HepG2 (cell line): ENCODE data around the gene EPB41. TPM values are rescaled to one million over a fixed set of nuclear protein-coding genes. Genes with fewer than 3 reads are reported as not detected.

Experiments
- ATAC-seq: fragments of 200-7000 bp; cut with Tn5 transposase; 3 replicates; pipeline ENCODE4 v1.9.1; 2020; ENCODE audit warnings: mild to moderate bottlenecking, moderate library complexity
- BruUV-seq: library from RNA; stranded (reverse); fragments of 400-500 nt; replicated peaks from 2 replicates; lab custom pipeline; 2021; lab: Mats Ljungman, UMichigan
- CTCF ChIA-PET: fragments of 300-600 bp; formaldehyde crosslinking; extraction: SDS; loops from one replicate; lab custom pipeline; 2021; ENCODE audit warnings: low total read pairs, inconsistent platforms, low intra/inter-chr PET ratio; lab: Yijun Ruan, JAX
- POLR2A ChIA-PET: fragments of 350-600 bp; sonication (Branson Sonifier 250); formaldehyde crosslinking; loops from one replicate; lab custom pipeline; 2020; ENCODE audit warnings: antibody characterized with exemption, inconsistent platforms; lab: Yijun Ruan, JAX
- DNase-seq: peaks from one replicate; pipeline ENCODE4 v3.0.0-alpha.2; 2015; ENCODE audit warnings: low spot score
- FAIRE-seq: peaks from 3 replicates; lab custom pipeline; 2011; peaks lifted over from hg19 to GRCh38; lab: Jason Lieb, UNC
- H2AFZ ChIP-seq: one replicate; pipeline ENCODE4 v1.6.1; 2011; ENCODE audit warnings: low read length, inconsistent platforms
- H3K27ac ChIP-seq: fragments of 300-600 bp; 3 replicates; pipeline ENCODE4 v1.8.0; 2011; ENCODE audit warnings: mixed run types, mild to moderate bottlenecking, mixed read lengths, low read length, inconsistent platforms; ENCODE audit not compliant: insufficient read depth; ENCODE audit errors: extremely low read length
- H3K27me3 ChIP-seq, 2 experiments: fragments of 200-600 bp in 1 of 2; 2 replicates in 1 of 2; 3 replicates in 1 of 2; pipeline versions ENCODE4 v1.6.0 to v1.8.0; 2011; ENCODE audit warnings: low read length in 2 of 2, mild to moderate bottlenecking in 2 of 2, moderate library complexity in 2 of 2, inconsistent platforms in 1 of 2; ENCODE audit not compliant: insufficient read depth in 2 of 2, control insufficient read depth in 1 of 2
- H3K36me3 ChIP-seq, 2 experiments: fragments of 200-600 bp in 1 of 2; replicated peaks in 1 of 2; 2 replicates in 1 of 2; 3 replicates in 1 of 2; pipeline versions ENCODE4 v1.5.1 to v1.8.0; 2011; ENCODE audit warnings: low read length in 2 of 2, inconsistent platforms in 1 of 2; ENCODE audit not compliant: insufficient read depth in 2 of 2, control insufficient read depth in 1 of 2
- H3K4me1 ChIP-seq: 2 replicates; pipeline ENCODE4 v1.5.1; 2012; ENCODE audit warnings: low read length, inconsistent platforms; ENCODE audit not compliant: insufficient read depth
- H3K4me2 ChIP-seq: 2 replicates; pipeline ENCODE4 v1.6.0; 2011; ENCODE audit warnings: low read depth, low read length, inconsistent platforms
- H3K4me3 ChIP-seq, 3 experiments: fragments of 200-600 bp in 1 of 3; sonication (generic), shearing (Covaris generic) in 1 of 3; replicated peaks in 1 of 3; 2 replicates each; pipeline ENCODE4 v1.5.1; 2011 to 2016; ENCODE audit warnings: low read length in 3 of 3, inconsistent platforms in 2 of 3, low read depth in 2 of 3, mild to moderate bottlenecking in 2 of 3, control low read depth in 1 of 3, mixed read lengths in 1 of 3; ENCODE audit not compliant: insufficient read depth in 1 of 3
- H3K79me2 ChIP-seq: one replicate; pipeline ENCODE4 v1.6.1; 2011; ENCODE audit warnings: low read length, inconsistent platforms; ENCODE audit not compliant: insufficient read depth
- H3K9ac ChIP-seq: 2 replicates; pipeline ENCODE4 v1.6.0; 2011; ENCODE audit warnings: mild to moderate bottlenecking, low read depth, low read length, inconsistent platforms; ENCODE audit not compliant: insufficient read depth
- H3K9me3 ChIP-seq: 2 replicates; pipeline ENCODE4 v1.5.1; 2012; ENCODE audit warnings: mild to moderate bottlenecking, low read length
- H4K20me1 ChIP-seq: 2 replicates; pipeline ENCODE4 v1.6.0; 2011; ENCODE audit warnings: inconsistent platforms, mild to moderate bottlenecking, low read length, moderate library complexity; ENCODE audit not compliant: insufficient read depth
- AHDC1 ChIP-seq: sonication (generic); formaldehyde crosslinking; IDR thresholded peaks from 2 replicates; pipeline ENCODE4 v1.5.1; 2020; ENCODE audit warnings: mild to moderate bottlenecking, missing genetic modification reagents, borderline replicate concordance
- HMGXB4 ChIP-seq, 2 experiments: sonication (generic) in 1 of 2; formaldehyde crosslinking in 1 of 2; IDR thresholded peaks; 2 replicates each; pipeline versions ENCODE4 v1.4.0 to v1.6.1; 2018 to 2020; ENCODE audit warnings: missing genetic modification reagents in 2 of 2, borderline replicate concordance in 1 of 2, low read depth in 1 of 2, mild to moderate bottlenecking in 1 of 2, missing biosample characterization in 1 of 2
- HNF4G ChIP-seq, 2 experiments: sonication (generic) in 1 of 2; formaldehyde crosslinking in 1 of 2; IDR thresholded peaks; 2 replicates each; pipeline versions ENCODE4 v1.4.0 to v1.6.1; 2011 to 2020; ENCODE audit warnings: borderline replicate concordance in 2 of 2, low read depth in 2 of 2, mild to moderate bottlenecking in 2 of 2, low read length in 1 of 2, missing genetic modification reagents in 1 of 2, moderate library complexity in 1 of 2
- MED8 ChIP-seq: sonication (generic); formaldehyde crosslinking; IDR thresholded peaks from 2 replicates; pipeline ENCODE4 v1.8.1; 2023; ENCODE audit warnings: mild to moderate bottlenecking, missing genetic modification reagents; ENCODE audit not compliant: insufficient replicate concordance
- NAIF1 ChIP-seq: sonication (generic); formaldehyde crosslinking; IDR thresholded peaks from 2 replicates; pipeline ENCODE4 v1.5.0; 2020; ENCODE audit warnings: mild to moderate bottlenecking, missing genetic modification reagents, borderline replicate concordance
- ZNF556 ChIP-seq: sonication (generic); formaldehyde crosslinking; IDR thresholded peaks from 2 replicates; pipeline ENCODE4 v1.4.0; 2020; ENCODE audit warnings: mild to moderate bottlenecking, missing genetic modification reagents, borderline replicate concordance
- WGBS: methylation state at CpG from one replicate; pipeline ENCODE4 v1.1.6; 2017; ENCODE audit warnings: low lambda C conversion rate; 5-methylcytosine and 5-hydroxymethylcytosine counted together
- in situ Hi-C: cut with HindIII; loops from 2 replicates; pipeline ENCODE4 v1.10.0; 2017; ENCODE audit warnings: low pct_unique_long_range_greater_than_20kb; ENCODE audit not compliant: extremely low pct_ligation_motif_present
- intact Hi-C: fragments of 100-400 bp; cut with micrococcal nuclease; formaldehyde crosslinking; loops from one replicate; pipeline ENCODE4 v1.10.0; 2022; ENCODE audit not compliant: unreplicated experiment
- polyA plus RNA-seq, 8 experiments: library from polyadenylated mRNA; depleted of rRNA in 3 of 8; stranded (reverse) in 7 of 8; unstranded in 1 of 8; fragments of >200 nt; fragmentation: Illumina TruSeq in 4 of 8; extraction: Trizol in 4 of 8; gene quantifications; 2 replicates each; pipeline versions ENCODE4 v1.2.1 to v1.2.3, GENCODE V29; 2011 to 2016; ENCODE audit warnings: low read depth in 4 of 8, missing spikeins in 1 of 8, mixed read lengths in 1 of 8; ENCODE audit not compliant: insufficient read depth in 1 of 8
- total RNA-seq, 5 experiments: library from RNA; depleted of rRNA; stranded (reverse); fragments of >200 nt; fragmentation: Illumina TruSeq; extraction: Trizol; gene quantifications; 2 replicates each; pipeline ENCODE4 v1.2.3, GENCODE V29; 2016; ENCODE audit warnings: low read depth in 1 of 5
- TF ChIP-seq, protein P1 (sequence below): sonication (generic); formaldehyde crosslinking; IDR thresholded peaks from 2 replicates; pipeline ENCODE4 v1.8.0; 2022; ENCODE audit warnings: missing genetic modification reagents, low read depth, mild to moderate bottlenecking, borderline replicate concordance
- TF ChIP-seq, protein P2 (sequence below): sonication (generic); formaldehyde crosslinking; IDR thresholded peaks from 2 replicates; pipeline ENCODE4 v1.4.0; 2020; ENCODE audit warnings: missing genetic modification reagents, borderline replicate concordance

The EPB41 gene
- total and polyA plus RNA-seq, 2 of the 13 experiments (the other 11 are each of a cell fraction or from before 2014, with no cell fraction given) = 34.5 to 46.7 TPM

GRCh38 chr1:28887835-28888682 lies 26.3 kb upstream of the EPB41 start:
- H4K20me1 ChIP-seq = no peaks in the 10 kb centered on the region; the same call in 1 of the 2 replicates
- H3K27ac ChIP-seq = peak overlapping the region; percentile 66
- H2AFZ ChIP-seq = no peak overlapping the region
- ATAC-seq (peak; percentile 47), FAIRE-seq (no peak), DNase-seq (no peak)
- no TSS peak for BruUV-seq
- 0 out of 5 replicates have a peak, but pooled peaks cover 0 to 3% of the 10 kb centered on the region in 2 experiments for H3K36me3 ChIP-seq
- H3K4me2 ChIP-seq = peak overlapping the region; percentile 83
- ChIA-PET CTCF (no interaction called here), POLR2A (interaction anchor here (1.0 to 1.5 kb wide), 4 partner anchors 9 to 151 kb away, joined by 4 to 13 read pairs (median 6); partner anchors contain the start of genes EPB41 and YTHDF2)
- 33% methylated on average over 23 of the region's 24 CpGs for whole genome bisulfite sequencing
- peaks cover 42% of the 10 kb centered on the region for H3K4me1 ChIP-seq
- intact Hi-C loops = loop anchor here (5.0 to 10.0 kb wide), 2 partner anchors 237 to 294 kb away; partner anchors contain the start of genes SRSF4 and TMEM200B
- in situ Hi-C loops = loop anchor here (10.0 kb wide), 2 partner anchors 97 to 237 kb away; partner anchors contain the start of gene TMEM200B
- no peaks in the 10 kb centered on the region; a peak in 1 of 5 replicates for H3K27me3 ChIP-seq
- peak overlapping the region; percentile 87 for H3K9ac ChIP-seq
- peak overlapping the region; percentile 97 to 100 (median 98) for H3K4me3 ChIP-seq
- no peaks in the 10 kb centered on the region for H3K9me3 ChIP-seq
- H3K79me2 ChIP-seq = peaks cover 13% of the 10 kb centered on the region
- TF ChIP-seq AHDC1 (CRISPR knock-in tag) (peak; percentile 52; the same call in 1 of the 2 replicates), HMGXB4 (CRISPR knock-in tag; IDR thresholded peaks at IDR 0.05; ENCODE audit: borderline replicate concordance in 1 of 2, low read depth in 1 of 2) (no peak), MED8 (no peak), HNF4G (IDR thresholded peaks at IDR 0.05; ENCODE audit: borderline replicate concordance, low read depth, low read length) (no peak), HNF4G (CRISPR knock-in tag; IDR thresholded peaks at IDR 0.05; ENCODE audit: borderline replicate concordance, low read depth) (no peak), ZNF556 (CRISPR knock-in tag) (no peak), NAIF1 (CRISPR knock-in tag) (no peak)
- TF ChIP-seq, protein P1, sequence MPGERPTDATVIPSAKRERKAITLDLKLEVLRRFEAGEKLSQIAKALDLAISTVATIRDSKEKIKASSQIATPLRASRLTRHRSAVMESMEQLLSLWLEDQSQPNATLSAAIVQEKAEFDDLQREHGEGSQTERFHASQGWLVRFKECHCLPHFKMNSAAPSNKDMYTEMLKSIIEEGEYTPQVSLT (CRISPR knock-in tag) = no peak
- TF ChIP-seq, protein P2, sequence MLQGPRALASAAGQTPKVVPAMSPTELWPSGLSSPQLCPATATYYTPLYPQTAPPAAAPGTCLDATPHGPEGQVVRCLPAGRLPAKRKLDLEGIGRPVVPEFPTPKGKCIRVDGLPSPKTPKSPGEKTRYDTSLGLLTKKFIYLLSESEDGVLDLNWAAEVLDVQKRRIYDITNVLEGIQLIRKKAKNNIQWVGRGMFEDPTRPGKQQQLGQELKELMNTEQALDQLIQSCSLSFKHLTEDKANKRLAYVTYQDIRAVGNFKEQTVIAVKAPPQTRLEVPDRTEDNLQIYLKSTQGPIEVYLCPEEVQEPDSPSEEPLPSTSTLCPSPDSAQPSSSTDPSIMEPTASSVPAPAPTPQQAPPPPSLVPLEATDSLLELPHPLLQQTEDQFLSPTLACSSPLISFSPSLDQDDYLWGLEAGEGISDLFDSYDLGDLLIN (CRISPR knock-in tag) = no peak
